ENCODE results near the gene CTNNA2.

The CTNNA2 gene

DNA sequence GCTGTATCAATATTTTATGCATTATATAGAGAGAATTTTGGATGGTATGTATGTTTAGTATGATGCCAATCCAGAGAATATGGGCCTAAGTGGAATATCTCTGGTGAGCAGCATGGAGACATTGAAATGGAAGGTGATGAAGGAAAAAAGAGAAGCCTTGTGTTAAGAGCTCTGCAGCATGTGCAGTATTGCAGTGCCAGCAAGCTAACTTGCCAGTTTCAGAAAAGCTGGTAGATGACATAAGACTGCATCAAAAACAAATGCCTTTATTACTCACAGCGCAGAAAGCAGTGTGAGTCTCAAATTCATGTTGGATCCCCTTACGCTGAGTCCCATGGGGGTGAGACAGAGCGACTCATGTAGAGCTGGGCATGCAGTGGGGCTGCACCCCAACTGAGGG lies 280.2 kb downstream of the CTNNA2 start:
- no peak for DNase-seq

DNA sequence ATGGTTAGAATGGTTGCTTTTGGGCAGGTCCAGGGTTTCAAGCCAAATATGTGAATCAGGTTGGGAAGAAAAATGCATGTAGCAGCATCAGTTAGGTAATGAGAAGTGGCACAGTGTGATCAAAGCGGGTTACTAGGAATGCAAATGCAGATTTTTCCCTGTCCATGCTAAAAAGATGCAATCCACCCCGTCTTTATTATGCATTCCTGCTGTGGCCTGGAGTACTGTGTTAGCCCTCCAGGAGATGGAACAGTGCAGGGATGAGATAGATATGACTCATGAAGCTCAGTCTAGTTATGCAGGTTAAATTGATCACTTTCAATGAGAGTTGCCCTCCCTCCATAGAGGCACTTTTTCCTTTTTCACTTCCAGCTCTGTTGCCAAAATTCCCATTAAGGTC lies 283.8 kb downstream of the CTNNA2 start:
- DNase-seq = no peak

GRCh38 chr2:79798776-79799175 lies 285.9 kb downstream of the CTNNA2 start:
- DNase-seq = no peak

DNA sequence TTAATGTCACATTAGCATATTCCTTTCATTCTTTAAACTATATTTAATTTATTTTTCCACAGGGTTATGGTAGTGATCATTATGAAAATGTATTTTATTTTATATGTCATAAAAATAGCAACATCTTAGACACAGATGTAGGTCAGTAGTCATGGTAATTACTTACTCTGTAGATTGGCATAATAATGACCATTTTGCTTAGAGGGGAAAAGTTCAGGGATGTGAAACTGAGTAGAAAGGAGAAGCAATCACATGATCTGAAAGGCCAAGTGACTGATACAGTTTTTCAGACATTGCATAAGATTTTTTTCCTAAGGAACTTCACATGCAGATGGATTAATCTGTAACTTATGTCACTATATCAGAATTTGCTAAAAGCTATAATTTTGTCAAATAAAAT lies 286.9 kb downstream of the CTNNA2 start:
- no peak for DNase-seq

DNA sequence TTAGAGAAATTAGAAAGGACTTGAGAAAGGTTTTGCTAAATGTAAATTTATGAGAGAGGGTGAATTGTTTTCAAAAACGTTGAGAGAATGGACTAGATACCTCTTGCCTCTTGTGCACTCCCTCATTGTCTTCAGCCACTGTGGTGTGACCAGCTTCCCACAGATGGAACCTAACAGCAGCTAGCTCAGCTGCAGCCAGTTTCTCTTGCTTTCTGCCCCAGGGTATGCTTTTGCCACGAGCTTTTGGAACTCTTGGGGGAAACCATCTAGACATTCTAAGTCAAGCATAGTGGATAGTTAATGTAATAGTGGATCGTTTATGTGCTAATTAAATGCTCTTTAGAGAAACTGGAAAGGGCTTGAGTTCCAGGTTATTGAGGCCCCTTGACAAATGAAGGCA lies 288.2 kb downstream of the CTNNA2 start:
- DNase-seq = no peak

GRCh38 chr2:79817288-79817687 lies 304.4 kb downstream of the CTNNA2 start:
- DNase-seq = no peak

GRCh38 chr2:79820281-79820680 lies 307.4 kb downstream of the CTNNA2 start:
- no peak for DNase-seq

DNA sequence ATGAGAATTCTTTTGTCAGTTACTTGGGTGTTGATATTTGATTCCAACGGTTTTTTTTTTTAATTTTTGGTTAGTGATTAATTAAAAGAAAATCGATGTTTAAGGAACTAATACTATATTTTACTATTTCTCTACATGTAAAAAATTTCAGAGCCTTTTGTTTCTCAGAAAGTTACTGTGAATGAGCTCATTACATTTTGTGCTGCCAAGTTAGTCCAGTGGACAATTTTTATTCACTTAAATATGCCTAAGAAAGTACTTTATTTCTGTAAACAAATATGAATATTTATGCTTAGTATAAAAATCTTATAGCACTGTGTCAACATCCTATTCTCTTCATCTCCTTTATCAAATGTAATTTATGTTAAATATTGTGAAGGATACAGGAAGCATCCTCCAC lies 309.3 kb downstream of the CTNNA2 start:
- no peak for DNase-seq

- DNase-seq = no peak
These were observed 311.4 kb downstream of the CTNNA2 start for GRCh38 chr2:79824086-79824786.

DNA sequence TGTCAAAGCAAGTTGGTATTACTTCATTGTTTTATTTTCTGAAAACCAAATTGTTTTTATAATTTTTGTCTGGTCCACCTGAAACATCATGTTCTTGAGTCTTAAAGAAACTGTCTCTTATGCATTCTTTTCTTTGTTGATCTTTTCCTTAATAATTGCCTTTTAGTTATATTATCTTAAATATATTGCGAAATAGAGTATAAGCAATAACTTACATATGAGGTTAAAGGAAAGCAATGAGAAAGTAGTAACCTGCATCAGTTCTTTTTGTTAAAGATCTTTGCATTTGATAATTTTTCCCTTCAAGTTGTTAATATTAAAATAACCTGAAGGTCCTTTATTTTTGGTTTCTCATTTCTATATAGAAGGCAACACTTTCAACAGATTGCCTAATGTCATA lies 315.0 kb downstream of the CTNNA2 start:
- no peak for DNase-seq

GRCh38 chr2:79830501-79830900 lies 317.6 kb downstream of the CTNNA2 start:
- DNase-seq = no peak

- DNase-seq = no peak
These were observed 319.1 kb downstream of the CTNNA2 start for GRCh38 chr2:79831961-79832360.

- DNase-seq = no peak
These were observed 319.8 kb downstream of the CTNNA2 start for GRCh38 chr2:79832511-79833234.

DNA sequence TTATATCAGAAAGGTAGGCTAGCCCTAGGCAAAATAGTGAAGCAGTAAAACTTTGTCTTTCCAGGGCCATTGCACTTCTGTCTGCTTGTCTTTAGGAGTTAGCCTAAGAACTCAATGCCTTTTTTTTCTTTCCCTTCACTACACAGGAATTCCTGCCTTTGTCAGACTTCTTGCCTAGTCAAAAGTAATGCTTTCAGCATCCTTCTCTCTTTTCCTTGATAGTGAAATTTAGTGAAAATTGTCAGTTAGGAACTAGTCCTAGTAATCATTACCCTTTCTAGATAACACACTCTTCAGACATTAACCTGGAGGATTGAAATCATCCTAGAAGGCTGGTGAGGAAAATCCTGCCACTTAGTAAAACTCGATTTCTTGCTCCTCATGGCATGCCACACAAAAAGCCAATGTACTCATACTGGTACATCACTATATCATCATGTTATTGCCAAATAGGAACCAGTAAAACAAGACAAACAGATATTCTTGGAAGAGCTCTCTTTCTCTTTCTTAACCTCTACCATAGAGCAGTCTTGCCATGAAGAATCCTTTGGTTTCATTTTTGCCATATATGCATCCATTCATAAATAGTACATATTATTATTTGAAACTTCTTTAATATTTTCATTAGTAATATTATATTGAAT lies 320.5 kb downstream of the CTNNA2 start:
- DNase-seq = no peak

GRCh38 chr2:79835911-79836310 lies 323.1 kb downstream of the CTNNA2 start:
- no peak for DNase-seq

DNA sequence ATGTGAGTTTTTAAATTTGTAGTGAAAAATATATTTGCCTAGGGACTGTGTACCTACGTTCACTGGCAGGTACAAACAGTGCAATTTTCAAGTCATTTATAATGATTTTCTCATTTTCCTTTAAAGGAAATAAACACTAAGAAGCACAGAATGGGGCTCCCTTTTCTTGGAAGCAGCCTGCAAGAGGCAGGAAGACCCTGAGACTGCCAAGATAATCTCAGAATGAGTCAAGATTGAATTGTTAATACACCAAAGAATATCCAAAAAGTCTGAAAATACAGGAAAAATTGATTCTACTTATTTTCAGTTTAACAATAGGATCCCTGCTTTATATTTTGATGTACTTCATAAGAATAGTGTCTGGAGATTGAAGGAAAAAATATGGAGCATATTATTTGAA lies 331.2 kb downstream of the CTNNA2 start:
- no peak for DNase-seq

GRCh38 chr2:79846878-79847277 lies 334.0 kb downstream of the CTNNA2 start:
- no peak for DNase-seq

DNA sequence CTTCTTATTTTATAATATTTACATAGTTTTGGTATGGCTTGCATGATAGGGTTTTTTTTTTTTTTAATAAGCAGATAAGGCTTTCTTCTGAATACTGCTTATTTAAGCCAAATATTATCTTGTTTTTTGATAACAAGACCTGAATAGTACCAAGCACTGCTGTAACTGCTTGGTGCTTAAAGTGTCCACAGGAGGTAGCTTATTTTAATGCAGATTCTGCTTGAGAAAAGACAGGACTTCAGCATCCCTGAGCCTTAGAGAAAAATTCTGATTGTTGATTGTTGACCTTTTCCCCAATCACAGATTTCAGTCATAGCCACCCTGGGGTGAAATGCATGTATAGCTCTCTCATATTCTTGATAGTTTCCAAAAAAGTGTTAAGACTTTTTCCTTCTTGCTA lies 336.4 kb downstream of the CTNNA2 start:
- DNase-seq = no peak

- no peak for DNase-seq
These were observed 337.1 kb downstream of the CTNNA2 start for GRCh38 chr2:79849949-79850348.

DNA sequence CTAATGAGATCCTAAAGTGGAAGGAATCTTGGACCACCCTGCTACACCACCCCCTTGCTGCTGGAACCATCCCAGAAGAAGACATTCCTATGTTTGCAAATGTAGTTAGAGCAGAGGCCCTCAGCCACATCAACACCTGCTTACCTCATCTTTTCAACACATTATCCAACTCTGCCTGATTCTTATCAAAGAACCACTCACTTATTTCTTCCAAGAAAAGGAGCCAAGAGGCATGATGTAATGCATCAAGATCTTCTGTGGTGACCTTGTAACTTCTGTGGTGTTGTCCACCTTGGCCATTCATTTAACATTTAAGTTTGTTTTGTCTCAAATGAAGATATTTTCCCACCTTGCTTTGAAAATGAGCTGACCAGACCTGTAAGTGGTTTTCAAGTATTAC lies 338.1 kb downstream of the CTNNA2 start:
- DNase-seq = no peak

- no peak for DNase-seq
These were observed 342.6 kb downstream of the CTNNA2 start for GRCh38 chr2:79855264-79856006.

- no peak for DNase-seq
These were observed 345.0 kb downstream of the CTNNA2 start for GRCh38 chr2:79857888-79858287.

DNA sequence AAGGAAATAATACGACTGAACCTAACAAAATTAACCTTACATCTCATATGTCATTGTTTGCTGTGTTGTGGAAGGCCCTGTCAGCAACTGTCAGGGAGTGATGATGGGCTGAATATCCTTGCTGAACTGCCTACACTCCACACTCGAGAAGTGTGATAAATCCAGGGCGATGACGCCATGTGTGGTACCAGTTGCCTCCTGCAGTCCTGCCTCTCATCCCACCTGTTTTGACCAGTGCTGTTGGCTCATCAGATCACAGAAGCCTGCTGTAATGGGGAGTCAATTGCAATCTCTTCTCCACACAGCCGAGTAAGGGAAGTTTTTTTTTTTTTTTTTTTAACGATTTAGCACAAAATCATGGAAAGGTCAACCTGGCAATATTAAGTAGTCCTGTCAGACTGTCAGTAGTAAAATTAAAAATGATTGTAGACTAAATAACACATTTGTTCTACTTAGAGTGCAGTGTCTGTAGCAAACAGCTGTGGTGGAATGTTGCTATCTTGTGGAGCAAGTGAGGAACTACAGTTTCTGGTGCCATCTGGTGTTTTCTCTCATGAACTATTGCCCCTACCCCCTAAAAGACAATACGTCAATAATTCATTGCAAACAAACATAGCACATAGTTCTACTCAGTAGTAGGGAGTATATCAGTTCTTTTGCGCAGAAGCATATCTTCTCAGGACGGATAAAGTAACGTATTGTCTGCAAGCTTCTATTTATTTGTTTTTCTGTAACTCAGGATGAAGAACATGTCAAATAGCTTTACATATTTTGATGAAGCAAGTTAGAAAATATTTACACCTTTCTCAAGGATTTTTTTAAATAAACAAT lies 347.6 kb downstream of the CTNNA2 start:
- DNase-seq = peak; percentile 7

Data from KG1 (cell line).